ENCODE measurements around the gene DRC7. TPM values are rescaled to one million over a fixed set of nuclear protein-coding genes. Genes with fewer than 3 reads are reported as not detected.

The DRC7 gene
- total and polyA plus RNA-seq, 10 of the 15 experiments (the other 5 are each of a cell fraction or from before 2014, with no cell fraction given) = 0.06 to 0.49 (median 0.14) TPM; not detected in 4

DNA sequence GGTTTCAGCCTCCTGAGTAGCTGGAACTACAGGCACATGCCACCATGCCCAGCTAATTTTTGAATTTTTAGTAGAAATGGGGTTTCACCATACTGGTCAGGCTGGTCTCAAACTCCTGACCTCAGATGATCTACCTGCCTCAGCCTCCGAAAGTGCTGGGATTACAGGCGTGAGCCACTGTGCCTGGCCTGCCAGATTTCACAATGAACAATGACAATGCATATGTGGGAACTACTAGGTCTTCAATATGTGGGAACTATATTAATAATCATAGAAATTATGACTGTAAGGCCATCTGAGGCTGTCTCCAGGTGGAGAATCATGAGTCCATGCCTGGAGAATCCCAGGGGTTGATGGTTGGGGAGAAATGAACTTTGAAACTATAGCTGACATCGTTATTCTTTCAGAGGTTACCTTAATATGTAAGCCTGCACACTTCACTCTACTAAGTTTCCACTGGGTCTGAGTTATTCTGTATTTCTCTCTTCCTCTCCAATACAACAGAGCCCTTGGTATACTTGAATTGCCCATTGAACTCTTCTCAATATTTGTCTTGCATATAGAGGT is 7.2 kb upstream of the DRC7 start:
- Histone ChIP-seq H3K4me2 (ENCODE audit: control insufficient read depth, insufficient read depth) (no peak overlapping the region), H3K4me3 (no peak overlapping the region), H4K20me1 (ENCODE audit: control insufficient read depth, insufficient read depth) (no peaks in the 10 kb centered on the region), H2AFZ (ENCODE audit: control insufficient read depth, low read depth, low read length) (no peak overlapping the region), H3K9me3 (replicated peaks; ENCODE audit: control insufficient read depth, insufficient read depth, low read length) (no peaks in the 10 kb centered on the region), H3K36me3 (ENCODE audit: control insufficient read depth in 2 of 2, insufficient read depth in 2 of 2, low read length in 1 of 2) (no peaks in the 10 kb centered on the region), H3K4me1 (ENCODE audit: control insufficient read depth, insufficient read depth, low read length) (peaks cover 17% of the 10 kb centered on the region), H3K79me2 (ENCODE audit: control insufficient read depth, insufficient read depth, low read length) (no peaks in the 10 kb centered on the region), H3K9ac (ENCODE audit: control insufficient read depth, insufficient read depth, low read length) (no peak overlapping the region), H3K27ac (ENCODE audit: control insufficient read depth, insufficient read depth) (no peak overlapping the region), H3K27me3 (replicated peaks in 1 of 2; ENCODE audit: control insufficient read depth in 2 of 2, insufficient read depth in 2 of 2, low read length in 1 of 2) (no peaks in the 10 kb centered on the region)
- SMC1A ChIA-PET (ENCODE audit: uncharacterized antibody, unreplicated experiment) = no interaction called here
- in situ Hi-C loops (cut with MboI) (no loop called here), intact Hi-C loops (cut with micrococcal nuclease; ENCODE audit: unreplicated experiment) (no loop called here)
- ATAC-seq (no peak), FAIRE-seq (no peak), DNase-seq (ENCODE audit: low read depth, low spot score) (no peak)
- TF ChIP-seq JUND (IDR thresholded peaks at IDR 0.05; ENCODE audit: low read depth, low read length) = no peak
- TF ChIP-seq ZBED1 (IDR thresholded peaks at IDR 0.05; ENCODE audit: borderline replicate concordance) = no peak
- BruUV-seq (replicated peaks) = no TSS peak
- RAD21 ChIA-PET (ENCODE audit: unreplicated experiment) = interaction anchor here (0.7 to 1.4 kb wide), 2 partner anchors 48 to 127 kb away, joined by 3 read pairs; partner anchors contain the start of gene KATNB1
- WGBS (ENCODE audit: insufficient coverage, insufficient replicate concordance, low lambda C conversion rate, missing lambda C conversion rate) = 60% methylated on average over 3 of the region's 3 CpGs
- POLR2A ChIA-PET = no interaction called here
- CTCF ChIA-PET = interaction anchor here (0.7 kb wide), 1 partner anchor 269 kb away, joined by 4 read pairs; no protein-coding TSS in a partner anchor

DNA sequence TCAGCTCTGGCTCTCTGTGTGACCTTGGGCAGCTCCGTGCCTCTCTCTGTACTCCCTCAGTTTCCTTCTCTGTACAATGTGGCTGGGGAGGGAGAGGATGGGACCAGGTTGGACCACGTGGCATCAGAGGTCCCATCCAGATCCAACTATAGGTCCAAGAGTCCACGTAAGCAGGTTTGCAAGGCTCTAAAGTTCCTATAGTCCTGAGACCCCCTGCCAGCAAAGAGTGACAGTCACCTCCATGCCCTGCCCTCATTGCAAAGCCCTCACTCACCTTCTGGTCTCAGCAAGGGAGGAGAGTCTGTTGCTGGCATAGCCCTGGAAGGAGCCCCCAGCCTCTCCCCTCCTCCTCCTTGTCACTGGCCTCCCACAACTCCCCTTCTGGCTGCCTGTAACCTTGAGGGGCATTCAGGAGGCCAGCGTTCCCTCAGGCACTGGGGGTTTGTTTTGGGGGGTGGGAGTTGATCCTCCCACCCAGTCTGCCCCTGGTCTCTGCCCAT is 6.1 kb upstream of the DRC7 start:
- in situ Hi-C loops (cut with MboI) (no loop called here), intact Hi-C loops (cut with micrococcal nuclease; ENCODE audit: unreplicated experiment) (no loop called here)
- no peaks in the 10 kb centered on the region for H3K27me3 ChIP-seq (replicated peaks in 1 of 2; ENCODE audit: control insufficient read depth in 2 of 2, insufficient read depth in 2 of 2, low read length in 1 of 2)
- ChIA-PET RAD21 (ENCODE audit: unreplicated experiment) (interaction anchor here (0.9 to 1.4 kb wide), 2 partner anchors 47 to 80 kb away, joined by 3 read pairs; partner anchors contain the start of gene KATNB1), POLR2A (interaction anchor here (2.6 kb wide), 1 partner anchor 47 kb away, joined by 10 read pairs; the partner anchor contains the start of gene KATNB1), SMC1A (ENCODE audit: uncharacterized antibody, unreplicated experiment) (no interaction called here), CTCF (no interaction called here)
- FAIRE-seq (no peak), DNase-seq (ENCODE audit: low read depth, low spot score) (no peak), ATAC-seq (no peak)
- no peaks in the 10 kb centered on the region for H3K36me3 ChIP-seq (ENCODE audit: control insufficient read depth in 2 of 2, insufficient read depth in 2 of 2, low read length in 1 of 2)
- H4K20me1 ChIP-seq (ENCODE audit: control insufficient read depth, insufficient read depth) = no peaks in the 10 kb centered on the region
- peaks cover 17% of the 10 kb centered on the region for H3K4me1 ChIP-seq (ENCODE audit: control insufficient read depth, insufficient read depth, low read length)
- no peak overlapping the region for H2AFZ ChIP-seq (ENCODE audit: control insufficient read depth, low read depth, low read length)
- H3K4me3 ChIP-seq = no peak overlapping the region
- H3K9me3 ChIP-seq (replicated peaks; ENCODE audit: control insufficient read depth, insufficient read depth, low read length) = no peaks in the 10 kb centered on the region
- no peak overlapping the region for H3K27ac ChIP-seq (ENCODE audit: control insufficient read depth, insufficient read depth)
- H3K4me2 ChIP-seq (ENCODE audit: control insufficient read depth, insufficient read depth) = no peak overlapping the region
- BruUV-seq (replicated peaks) = no TSS peak
- no peak overlapping the region for H3K9ac ChIP-seq (ENCODE audit: control insufficient read depth, insufficient read depth, low read length)
- no peaks in the 10 kb centered on the region for H3K79me2 ChIP-seq (ENCODE audit: control insufficient read depth, insufficient read depth, low read length)
- WGBS (ENCODE audit: insufficient coverage, insufficient replicate concordance, low lambda C conversion rate, missing lambda C conversion rate) = 49% methylated on average over 4 of the region's 4 CpGs
- TF ChIP-seq TARDBP (IDR thresholded peaks at IDR 0.05; ENCODE audit: borderline replicate concordance) (no peak), SREBF1 (IDR thresholded peaks at IDR 0.05; ENCODE audit: low read length) (no peak), RCOR1 (conservative IDR thresholded peaks at IDR 0.05; ENCODE audit: low read depth, low read length) (no peak), MEF2B (IDR thresholded peaks at IDR 0.05; ENCODE audit: partially characterized antibody, poor library complexity, severe bottlenecking) (no peak), RUNX3 (IDR thresholded peaks at IDR 0.05; ENCODE audit: low read length) (no peak), EED (IDR thresholded peaks at IDR 0.05; ENCODE audit: low read depth) (no peak), RELA (IDR thresholded peaks at IDR 0.05; ENCODE audit: borderline replicate concordance, partially characterized antibody) (no peak), TAF1 (IDR thresholded peaks at IDR 0.05; ENCODE audit: borderline replicate concordance, low read depth, low read length) (no peak)
- TF ChIP-seq, protein P1, sequence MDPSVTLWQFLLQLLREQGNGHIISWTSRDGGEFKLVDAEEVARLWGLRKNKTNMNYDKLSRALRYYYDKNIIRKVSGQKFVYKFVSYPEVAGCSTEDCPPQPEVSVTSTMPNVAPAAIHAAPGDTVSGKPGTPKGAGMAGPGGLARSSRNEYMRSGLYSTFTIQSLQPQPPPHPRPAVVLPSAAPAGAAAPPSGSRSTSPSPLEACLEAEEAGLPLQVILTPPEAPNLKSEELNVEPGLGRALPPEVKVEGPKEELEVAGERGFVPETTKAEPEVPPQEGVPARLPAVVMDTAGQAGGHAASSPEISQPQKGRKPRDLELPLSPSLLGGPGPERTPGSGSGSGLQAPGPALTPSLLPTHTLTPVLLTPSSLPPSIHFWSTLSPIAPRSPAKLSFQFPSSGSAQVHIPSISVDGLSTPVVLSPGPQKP (IDR thresholded peaks at IDR 0.05; ENCODE audit: low read depth, low read length) = no peak
- TF ChIP-seq, protein P2, sequence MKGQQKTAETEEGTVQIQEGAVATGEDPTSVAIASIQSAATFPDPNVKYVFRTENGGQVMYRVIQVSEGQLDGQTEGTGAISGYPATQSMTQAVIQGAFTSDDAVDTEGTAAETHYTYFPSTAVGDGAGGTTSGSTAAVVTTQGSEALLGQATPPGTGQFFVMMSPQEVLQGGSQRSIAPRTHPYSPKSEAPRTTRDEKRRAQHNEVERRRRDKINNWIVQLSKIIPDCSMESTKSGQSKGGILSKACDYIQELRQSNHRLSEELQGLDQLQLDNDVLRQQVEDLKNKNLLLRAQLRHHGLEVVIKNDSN (IDR thresholded peaks at IDR 0.05; ENCODE audit: borderline replicate concordance, extremely low read length, insufficient read depth, low read depth, low read length) = no peak
- TF ChIP-seq, protein P3, sequence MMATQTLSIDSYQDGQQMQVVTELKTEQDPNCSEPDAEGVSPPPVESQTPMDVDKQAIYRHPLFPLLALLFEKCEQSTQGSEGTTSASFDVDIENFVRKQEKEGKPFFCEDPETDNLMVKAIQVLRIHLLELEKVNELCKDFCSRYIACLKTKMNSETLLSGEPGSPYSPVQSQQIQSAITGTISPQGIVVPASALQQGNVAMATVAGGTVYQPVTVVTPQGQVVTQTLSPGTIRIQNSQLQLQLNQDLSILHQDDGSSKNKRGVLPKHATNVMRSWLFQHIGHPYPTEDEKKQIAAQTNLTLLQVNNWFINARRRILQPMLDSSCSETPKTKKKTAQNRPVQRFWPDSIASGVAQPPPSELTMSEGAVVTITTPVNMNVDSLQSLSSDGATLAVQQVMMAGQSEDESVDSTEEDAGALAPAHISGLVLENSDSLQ (IDR thresholded peaks at IDR 0.05) = no peak
